GM12872 (cell line): Measurements from ENCODE around the gene THEMIS.

ENCODE experiments used
- TF ChIP-seq, protein P1 (sequence below): IDR thresholded peaks from 3 replicates; pipeline ENCODE4 v1.5.1; 2011; ENCODE audit warnings: low read depth, mild to moderate bottlenecking, low read length, moderate library complexity; ENCODE audit not compliant: insufficient read depth

THEMIS gene

DNA sequence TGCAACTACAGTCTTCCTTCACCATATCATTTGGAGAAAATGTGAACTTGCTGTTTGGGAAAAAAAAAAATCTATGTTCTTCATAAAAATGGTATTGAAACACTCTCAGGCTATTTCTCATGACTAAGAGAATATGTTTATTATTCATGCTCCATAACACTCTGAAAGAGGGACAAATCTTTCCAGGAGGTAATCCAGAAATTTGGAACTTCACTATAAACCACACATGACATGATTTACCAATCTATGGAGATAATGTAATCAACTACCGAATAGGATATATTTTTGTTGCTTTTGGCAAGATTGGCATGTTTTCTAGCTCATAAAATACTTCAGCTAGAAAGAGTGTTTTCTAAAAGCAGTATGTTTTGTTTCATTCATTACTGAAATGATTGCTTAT is 56.3 kb downstream of the THEMIS start:
- TF ChIP-seq, protein P1, sequence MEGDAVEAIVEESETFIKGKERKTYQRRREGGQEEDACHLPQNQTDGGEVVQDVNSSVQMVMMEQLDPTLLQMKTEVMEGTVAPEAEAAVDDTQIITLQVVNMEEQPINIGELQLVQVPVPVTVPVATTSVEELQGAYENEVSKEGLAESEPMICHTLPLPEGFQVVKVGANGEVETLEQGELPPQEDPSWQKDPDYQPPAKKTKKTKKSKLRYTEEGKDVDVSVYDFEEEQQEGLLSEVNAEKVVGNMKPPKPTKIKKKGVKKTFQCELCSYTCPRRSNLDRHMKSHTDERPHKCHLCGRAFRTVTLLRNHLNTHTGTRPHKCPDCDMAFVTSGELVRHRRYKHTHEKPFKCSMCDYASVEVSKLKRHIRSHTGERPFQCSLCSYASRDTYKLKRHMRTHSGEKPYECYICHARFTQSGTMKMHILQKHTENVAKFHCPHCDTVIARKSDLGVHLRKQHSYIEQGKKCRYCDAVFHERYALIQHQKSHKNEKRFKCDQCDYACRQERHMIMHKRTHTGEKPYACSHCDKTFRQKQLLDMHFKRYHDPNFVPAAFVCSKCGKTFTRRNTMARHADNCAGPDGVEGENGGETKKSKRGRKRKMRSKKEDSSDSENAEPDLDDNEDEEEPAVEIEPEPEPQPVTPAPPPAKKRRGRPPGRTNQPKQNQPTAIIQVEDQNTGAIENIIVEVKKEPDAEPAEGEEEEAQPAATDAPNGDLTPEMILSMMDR: no peak

DNA sequence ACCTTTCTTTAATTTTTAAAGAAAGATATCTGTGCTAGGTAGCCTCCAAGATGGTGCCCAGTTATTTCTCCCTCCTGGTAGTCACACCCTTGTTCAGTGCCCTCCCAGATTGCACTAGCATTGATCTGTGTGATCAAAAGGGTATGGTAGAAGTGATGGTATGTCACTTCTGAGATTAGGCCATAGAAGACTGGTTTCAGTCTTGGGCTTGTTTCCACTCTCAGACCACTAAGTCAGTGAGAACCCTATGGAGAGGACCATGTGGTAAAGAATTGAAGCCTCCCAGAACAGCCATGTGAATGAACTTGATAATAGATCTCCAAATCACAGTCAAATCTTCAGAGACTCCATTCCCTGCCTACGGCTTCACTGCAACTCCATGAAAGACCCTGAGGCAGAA is 57.3 kb downstream of the THEMIS start:
- TF ChIP-seq, protein P1: no peak

DNA sequence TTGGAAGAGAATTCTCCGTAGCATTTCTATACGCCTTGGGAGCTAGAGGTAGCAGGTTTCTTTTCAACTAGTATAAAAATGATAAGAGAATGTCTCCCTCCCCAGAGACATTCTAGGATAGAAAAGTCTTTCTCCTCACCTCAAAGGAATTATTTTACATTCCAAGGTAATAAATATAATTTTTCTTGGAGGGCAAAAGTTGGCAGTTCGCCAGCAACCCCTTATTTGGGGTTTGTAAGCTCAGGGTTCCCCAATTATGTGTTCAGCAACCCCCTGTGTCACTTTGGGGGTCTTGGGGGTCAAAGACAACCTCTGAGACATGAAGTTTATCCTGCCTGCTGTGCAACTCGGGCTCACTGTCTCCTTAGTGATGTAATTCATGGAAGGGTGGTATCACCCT is 58.3 kb downstream of the THEMIS start:
- TF ChIP-seq, protein P1: no peak

DNA sequence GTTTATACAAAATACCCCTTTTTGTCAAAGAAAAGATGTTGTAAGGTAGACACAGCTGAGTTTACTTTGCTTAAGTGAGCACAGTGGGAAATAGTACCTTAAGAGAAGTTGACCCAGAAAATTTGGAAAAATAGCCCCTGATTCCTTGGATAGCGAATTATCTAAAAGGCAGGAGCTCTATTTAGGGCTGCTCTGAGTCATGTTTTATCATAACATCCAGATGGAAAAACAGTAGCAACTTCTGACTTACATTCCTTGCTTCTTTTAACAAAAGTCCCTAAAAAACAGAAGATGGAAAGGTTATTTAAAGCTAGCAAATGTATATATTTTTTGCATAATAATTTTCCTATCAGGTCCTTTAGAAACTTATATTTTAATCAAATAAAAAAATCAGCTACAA is 59.0 kb downstream of the THEMIS start:
- TF ChIP-seq, protein P1: no peak

DNA sequence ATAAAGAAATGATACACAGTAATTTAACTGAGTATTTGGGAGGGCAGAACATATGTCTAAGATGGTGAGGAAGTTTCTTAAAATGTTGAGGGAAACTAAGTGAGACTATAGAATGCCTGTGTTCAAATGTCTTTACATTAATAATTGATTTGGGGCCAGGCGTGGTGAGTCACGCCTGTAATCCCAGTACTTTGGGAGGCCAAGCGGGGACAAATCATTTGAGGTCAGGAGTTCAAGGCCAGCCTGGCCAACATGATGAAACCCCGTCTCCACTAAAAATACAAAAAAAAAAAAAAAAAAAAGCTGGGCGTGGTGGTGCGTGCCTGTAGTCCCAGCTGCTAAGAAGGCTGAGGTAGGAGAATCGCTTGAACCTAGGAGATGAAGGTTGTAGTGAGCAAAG is 66.7 kb downstream of the THEMIS start:
- TF ChIP-seq, protein P1: no peak

DNA sequence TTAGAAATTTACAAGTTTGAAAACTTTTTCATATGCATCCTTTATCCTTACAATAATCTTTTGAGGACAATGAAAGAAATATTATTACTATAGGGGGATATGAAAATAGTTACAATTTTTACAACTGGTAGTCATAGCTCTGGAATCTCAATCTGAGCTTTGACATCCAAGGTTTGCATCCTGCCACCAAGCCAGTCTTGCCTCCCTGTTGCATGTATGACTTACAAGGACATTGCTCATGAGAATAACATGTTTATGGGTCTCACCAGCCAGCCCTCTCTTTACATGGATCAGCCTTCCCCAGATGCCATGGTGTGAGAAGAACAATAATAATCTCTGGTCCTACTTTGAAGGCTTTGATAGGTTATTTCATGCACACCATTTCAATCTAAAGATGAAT is 67.5 kb downstream of the THEMIS start:
- TF ChIP-seq, protein P1: no peak

DNA sequence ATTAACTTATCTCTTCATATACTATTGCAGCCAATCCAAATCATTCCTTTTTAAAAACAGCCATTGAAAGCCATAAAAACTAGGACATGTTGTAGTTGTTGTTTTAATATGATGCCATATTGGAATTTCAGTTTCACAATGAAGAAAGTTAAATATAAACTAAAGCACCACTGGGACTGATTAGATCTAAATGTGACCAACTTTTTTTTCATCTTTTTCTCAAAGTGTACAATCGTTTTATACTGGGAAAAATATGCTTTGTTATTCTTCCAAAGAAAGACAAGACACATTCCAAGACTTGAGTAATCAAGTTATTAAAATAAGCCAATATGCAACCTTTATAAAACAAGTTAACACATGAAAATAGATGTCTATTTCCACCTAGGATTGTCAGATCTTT is 68.5 kb downstream of the THEMIS start:
- TF ChIP-seq, protein P1: no peak

DNA sequence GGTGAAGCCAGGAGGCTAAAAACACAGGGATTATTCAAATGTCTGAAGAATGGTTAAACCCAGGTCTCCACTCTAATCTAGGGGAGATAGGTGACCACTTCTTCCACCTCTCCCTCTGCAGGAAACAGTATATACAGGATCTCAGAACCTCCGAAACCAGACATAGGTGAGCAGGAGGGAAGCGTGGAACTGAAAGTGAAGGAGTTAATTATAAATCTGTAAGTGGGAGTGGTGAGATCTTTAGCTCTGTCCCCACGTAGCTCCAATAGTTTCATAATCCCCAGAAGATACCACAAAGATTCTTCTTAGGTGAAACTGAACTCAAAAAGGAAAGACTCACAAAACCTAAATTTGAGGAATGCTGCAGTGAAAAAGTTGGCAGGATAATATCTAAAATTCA is 76.8 kb downstream of the THEMIS start:
- TF ChIP-seq, protein P1: no peak
